HG02798 (cell line): Measurements from ENCODE around the gene TUSC1.
"Not testable (repeated sequence)": the region's sequence is repeated elsewhere in the genome, so short reads cannot be mapped to it uniquely, and the experiment has no call there.

Experiments
- ATAC-seq: cut with Tn5 transposase; IDR thresholded peaks from one replicate; pipeline ENCODE4 v1.9.1; 2021; ENCODE audit warnings: mild to moderate bottlenecking; ENCODE audit not compliant: unreplicated experiment, poor library complexity

Gene TUSC1

GRCh38 chr9:25678147-25678666, at the start of gene TUSC1:
TUSC1 (minus strand) TSS chr9:25678444; CDS start chr9:25678312, 132 bp downstream.
- peak; percentile 81 for ATAC-seq

DNA sequence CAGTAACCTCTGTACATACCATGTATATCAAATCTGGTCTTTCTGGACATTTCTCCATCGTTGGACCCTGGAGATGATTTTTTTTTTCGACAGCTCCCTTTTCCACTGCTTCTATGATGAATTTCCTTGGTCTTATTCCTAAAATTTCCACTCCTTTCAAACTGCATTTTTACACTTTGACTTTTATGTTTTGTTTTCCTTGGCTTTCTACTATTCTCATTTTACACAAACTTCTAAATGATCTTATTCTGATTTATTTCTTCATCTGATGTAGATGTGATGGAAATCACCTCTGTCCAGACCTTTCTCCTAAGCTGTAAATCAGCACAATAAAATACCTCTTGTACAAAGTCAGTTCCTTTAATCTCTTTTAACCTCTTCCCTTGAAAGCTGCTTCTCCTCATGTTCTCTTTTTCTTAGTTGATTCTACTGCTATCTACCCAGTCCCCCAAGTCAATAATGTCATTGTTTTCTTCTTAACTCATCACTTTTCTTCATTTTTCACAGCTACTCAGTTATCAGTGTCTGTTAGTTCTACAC, 48.7 kb upstream of the TUSC1 start:
- no peak for ATAC-seq

GRCh38 chr9:25724424-25724823, 46.2 kb upstream of the TUSC1 start:
- no peak for ATAC-seq

DNA sequence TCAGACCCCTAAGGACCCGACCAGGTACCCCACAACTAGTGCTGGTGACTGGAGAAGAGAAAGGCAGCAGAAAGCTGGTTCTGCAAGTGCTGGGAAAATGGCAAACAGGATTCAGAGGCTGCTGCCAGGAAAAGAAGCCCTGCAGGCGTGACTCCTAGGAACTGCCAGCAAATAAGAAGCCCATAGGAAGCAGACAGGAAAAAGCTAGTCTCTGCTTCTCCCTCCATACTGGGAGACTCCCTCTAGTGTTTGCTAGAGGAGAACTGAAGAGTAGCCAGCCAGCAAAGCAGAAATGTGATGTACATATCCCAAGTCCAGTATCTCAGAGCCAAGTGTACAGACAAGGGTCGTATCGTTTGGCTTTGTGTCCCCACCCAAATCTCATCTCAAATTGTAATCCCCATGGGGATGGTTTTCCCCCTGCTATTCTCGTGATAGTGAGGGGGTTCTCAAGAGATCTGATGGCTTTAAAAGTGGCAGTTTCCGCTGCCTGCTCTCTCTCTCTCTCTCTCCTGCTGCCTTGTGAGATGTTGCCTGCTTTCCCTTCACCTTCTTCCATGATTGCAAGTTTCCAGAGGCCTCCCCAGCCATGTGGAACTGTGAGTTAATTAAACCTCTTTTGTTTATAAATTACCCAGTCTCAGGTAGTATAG, 38.1 kb upstream of the TUSC1 start:
- no peak for ATAC-seq

GRCh38 chr9:25709941-25710340, 31.7 kb upstream of the TUSC1 start:
- no peak for ATAC-seq

- ATAC-seq: no peak
These were observed 26.6 kb upstream of the TUSC1 start for GRCh38 chr9:25704800-25705199.

DNA sequence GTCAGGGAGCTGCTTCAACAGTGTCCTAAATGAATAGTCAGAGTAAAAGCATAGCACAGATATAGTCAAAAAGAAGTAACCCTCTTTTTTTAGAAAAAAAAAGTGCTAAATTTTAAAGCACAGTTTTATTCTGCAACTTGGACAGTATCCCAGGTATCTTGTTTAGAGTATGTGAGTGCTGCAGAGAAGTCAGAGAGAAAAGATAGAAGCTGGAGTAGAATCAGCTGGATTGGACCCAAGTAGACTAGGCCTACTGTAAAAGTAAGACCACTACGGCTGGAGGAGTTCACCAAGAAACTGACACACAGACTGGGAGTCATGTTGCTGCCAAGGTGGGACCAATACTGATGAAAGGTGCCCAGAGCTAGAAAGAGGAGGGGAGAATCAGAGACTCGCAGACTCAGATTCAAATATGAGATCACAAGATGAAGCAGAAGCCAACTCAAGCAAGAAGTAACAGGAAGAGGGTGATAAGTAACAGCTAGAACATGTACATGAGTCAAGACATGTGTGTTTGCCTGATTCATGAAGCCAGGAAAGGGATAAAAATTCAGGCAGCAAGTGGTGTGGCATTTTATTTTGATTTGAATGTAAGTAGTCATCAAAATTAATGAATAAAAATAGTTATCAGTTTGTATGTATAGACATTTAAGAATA, 25.6 kb upstream of the TUSC1 start:
- ATAC-seq: no peak

- no peak for ATAC-seq
These were observed 24.3 kb upstream of the TUSC1 start for GRCh38 chr9:25702536-25702935.

GRCh38 chr9:25700899-25701298, 22.7 kb upstream of the TUSC1 start:
- not testable (repeated sequence) for ATAC-seq

GRCh38 chr9:25700430-25700829, 22.2 kb upstream of the TUSC1 start:
- ATAC-seq: no peak

GRCh38 chr9:25691786-25692185, 13.5 kb upstream of the TUSC1 start:
- ATAC-seq: no peak

DNA sequence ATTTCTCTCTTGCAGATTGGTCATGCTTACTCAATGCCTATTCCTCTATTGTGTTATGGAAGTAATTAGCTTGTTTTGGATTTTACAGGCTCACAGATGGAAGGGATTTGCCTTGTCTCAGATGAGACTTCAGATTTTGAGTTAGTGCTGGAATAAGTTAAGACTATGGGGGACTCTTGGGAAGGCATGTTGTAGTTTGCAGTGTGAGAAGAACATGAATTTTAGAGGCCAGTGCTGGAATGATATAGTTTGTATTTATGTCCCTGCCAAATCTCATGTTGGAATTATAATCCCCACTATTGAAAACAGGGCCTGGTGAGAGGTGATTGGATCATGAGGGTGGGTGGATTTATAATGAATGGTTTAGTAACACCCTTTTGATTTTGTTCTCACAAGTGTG, 6.1 kb upstream of the TUSC1 start:
- no peak for ATAC-seq

DNA sequence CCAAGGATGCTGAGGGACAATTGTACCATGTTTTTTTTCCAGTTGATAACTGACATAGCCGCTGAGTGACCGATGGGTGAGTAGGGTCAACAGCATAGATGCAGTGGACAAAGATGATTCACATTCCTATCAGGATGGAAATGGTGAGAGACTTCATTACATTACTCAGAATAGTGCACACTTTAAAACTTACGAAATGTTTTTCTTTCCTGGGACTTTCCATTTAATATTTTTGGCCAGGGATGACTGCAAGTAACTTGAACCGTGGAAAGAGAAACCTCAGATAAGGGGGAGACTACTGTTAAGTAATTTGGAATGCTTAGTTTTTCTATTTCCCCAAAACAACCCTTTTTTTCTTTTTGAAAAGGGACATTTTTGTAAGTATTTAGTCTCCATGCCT, 3.0 kb upstream of the TUSC1 start:
- no peak for ATAC-seq

GRCh38 chr9:25678846-25679360, 659 bp upstream of the TUSC1 start:
- no peak for ATAC-seq

DNA sequence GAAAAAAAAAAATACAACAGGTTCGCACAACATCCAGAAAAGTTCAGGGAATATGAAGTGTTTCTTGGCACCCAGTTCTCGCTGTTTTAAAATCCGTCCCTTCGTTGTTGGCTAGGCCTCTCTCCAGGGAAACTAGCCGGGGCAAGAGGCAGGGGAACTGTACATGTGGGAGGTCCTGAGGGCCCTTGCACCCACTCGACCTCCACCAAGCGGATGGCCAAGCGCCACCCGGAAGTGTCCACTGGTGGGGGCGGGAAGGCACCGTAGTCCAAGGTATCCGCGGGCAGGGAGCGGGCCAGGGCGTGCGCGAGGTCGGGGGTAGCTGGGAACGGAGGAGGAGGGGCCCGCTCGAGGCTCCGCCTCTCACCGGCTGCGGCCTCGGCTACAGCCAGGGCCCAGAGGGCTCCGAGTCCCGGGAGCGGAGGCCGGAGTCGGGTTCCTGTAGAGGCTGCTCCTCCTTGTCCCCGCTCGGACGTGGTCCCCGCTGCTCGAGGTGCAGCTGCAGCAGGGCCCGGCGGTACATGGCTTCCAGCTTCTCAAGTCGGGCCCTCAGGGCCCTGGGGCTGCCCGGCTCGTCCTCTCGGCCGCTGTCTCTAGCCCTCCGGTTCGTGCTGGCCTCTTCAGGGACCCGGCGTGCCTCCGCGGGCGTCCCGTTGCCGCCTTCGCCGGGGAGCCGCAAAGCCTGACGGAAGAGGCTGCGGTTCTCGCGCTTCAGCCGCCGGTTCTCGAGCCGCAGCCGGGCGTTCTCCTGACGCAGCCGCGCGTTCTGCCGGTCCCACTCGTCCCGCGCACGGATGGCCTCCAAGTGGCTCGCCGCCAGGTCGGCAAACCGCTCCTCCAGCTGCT, 720 bp downstream of the TUSC1 start:
- ATAC-seq: peak; percentile 70

- not testable (repeated sequence) for ATAC-seq
These were observed 2.4 kb downstream of the TUSC1 start for GRCh38 chr9:25675858-25676257.

DNA sequence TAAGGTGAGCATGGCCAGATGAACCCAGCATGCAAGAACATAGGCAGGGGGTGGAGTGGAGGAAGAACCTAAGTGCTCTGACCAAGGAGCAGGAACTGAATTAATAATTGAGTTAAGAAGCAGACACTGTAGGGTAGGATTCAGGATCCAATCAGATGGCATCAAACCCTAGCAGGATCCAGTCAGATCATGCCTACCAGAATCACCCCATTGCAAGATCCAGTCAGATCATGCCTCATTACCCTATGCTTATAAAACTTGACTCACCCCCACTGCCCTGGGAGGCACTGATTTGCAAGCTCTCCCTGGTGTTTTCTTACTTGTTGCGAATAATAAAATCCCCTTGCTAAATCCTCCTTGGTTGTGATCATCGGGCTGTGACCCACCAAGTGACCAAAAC, 19.7 kb downstream of the TUSC1 start:
- ATAC-seq: no peak

DNA sequence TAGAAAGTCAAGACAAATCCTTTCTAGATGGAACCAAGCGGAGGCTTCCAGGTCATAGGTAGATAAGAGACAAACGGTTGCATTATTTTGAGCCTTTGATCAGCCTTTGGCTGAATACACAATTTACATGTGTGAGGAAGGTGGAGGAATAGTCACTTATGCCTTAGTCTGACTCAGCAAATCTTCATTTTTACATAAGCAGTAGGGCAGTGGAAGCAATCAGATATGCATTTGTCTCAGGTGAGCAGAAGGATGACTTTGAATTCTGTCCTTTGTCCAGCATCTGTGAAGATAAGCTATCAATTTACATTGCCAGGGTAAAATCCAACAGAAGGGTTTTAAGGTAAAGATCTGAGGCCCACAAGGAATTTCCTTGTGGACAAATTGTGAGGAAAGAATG, 23.8 kb downstream of the TUSC1 start:
- no peak for ATAC-seq

DNA sequence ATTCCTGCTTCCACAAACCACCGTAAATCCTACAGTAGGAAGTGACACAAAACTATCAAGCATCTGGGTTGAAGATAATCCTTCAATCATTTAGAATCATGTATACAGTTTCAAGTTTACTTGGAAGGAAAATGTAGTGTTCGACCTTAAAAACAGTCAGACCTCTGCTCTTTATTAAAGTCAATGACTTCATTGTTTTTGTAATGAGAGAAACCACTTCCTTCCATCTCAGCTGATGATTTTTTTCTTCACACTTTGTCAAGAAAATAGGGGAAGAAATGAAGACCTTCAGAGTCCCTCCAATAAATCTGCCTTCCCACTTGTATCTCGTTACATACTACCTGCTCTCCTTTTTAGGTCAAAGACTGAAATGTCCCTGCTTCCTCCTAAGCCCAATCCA, 30.1 kb downstream of the TUSC1 start:
- no peak for ATAC-seq

- no peak for ATAC-seq
These were observed 42.2 kb downstream of the TUSC1 start for GRCh38 chr9:25636026-25636425.

DNA sequence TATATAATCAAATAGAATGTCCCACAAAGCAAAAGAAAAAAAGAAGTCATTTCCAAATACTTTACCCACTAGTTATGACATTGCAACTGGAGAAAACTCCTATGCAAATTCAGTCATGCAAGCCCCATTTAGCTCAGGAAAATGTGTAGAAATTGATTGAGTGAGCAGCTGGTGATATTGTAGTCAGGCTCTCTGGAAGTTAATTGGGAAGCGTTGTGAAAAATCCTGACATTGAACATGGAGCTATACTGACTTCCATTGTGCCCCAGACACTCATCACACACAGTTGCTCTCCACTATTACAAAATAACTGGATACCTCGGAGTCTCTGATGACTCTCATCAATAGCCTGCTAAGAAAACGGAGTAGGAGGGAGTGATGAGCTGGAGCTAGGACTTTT, 49.0 kb downstream of the TUSC1 start:
- ATAC-seq: no peak
